Gastrocnemius medialis (tissue), 4 donors: ENCODE measurements around the gene S100A7. TPM values are rescaled to one million over a fixed set of nuclear protein-coding genes. Genes with fewer than 3 reads are reported as not detected.

ENCODE experiments used
- ATAC-seq, 2 donors: fragments of 150-250 bp; one replicate each; pipeline ENCODE4 v1.9.1; 2016
- DNase-seq, 2 donors: peaks; one replicate each; pipeline ENCODE4 v3.0.0-alpha.2; 2019
- H3K27ac ChIP-seq, 4 donors: fragments of 200-600 bp; sonication (generic); 1 replicate in 1 of 4; 2 replicates in 3 of 4; pipeline ENCODE4 v1.5.1; 2016 to 2018; ENCODE audit warnings: mild to moderate bottlenecking in 2 of 4, moderate library complexity in 1 of 4
- H3K27me3 ChIP-seq, 3 donors: fragments of 200-600 bp; sonication (generic) in 2 of 3; 1 replicate in 1 of 3; 2 replicates in 2 of 3; pipeline versions ENCODE4 v1.5.1 to v1.6.0; 2016 to 2019; ENCODE audit warnings: mild to moderate bottlenecking in 1 of 3, moderate library complexity in 1 of 3
- H3K36me3 ChIP-seq, 2 donors: fragments of 200-600 bp; sonication (generic) in 1 of 2; one replicate each; pipeline ENCODE4 v1.5.1; 2017 to 2018
- H3K4me1 ChIP-seq, 2 donors: fragments of 200-600 bp; sonication (generic) in 1 of 2; one replicate each; pipeline ENCODE4 v1.5.1; 2016 to 2017; ENCODE audit warnings: mild to moderate bottlenecking in 2 of 2
- H3K4me3 ChIP-seq, 4 donors: fragments of 200-600 bp; sonication (generic) in 3 of 4; 1 replicate in 1 of 4; 2 replicates in 3 of 4; pipeline ENCODE4 v1.5.1; 2016 to 2019; ENCODE audit warnings: mild to moderate bottlenecking in 2 of 4
- H3K9me3 ChIP-seq, 3 donors: fragments of 200-600 bp; sonication (generic) in 2 of 3; 1 replicate in 1 of 3; 2 replicates in 2 of 3; pipeline ENCODE4 v1.5.1; 2016 to 2019
- POLR2A ChIP-seq, 2 donors: fragments of 450-650 bp; IDR thresholded peaks; one replicate each; pipeline ENCODE4 v1.6.1; 2017; ENCODE audit warnings: antibody characterized with exemption in 2 of 2, mild to moderate bottlenecking in 2 of 2, moderate library complexity in 2 of 2
- in situ Hi-C, 4 donors: fragments of 200-750 bp; cut with MboI; loops; one replicate each; pipeline versions ENCODE4 v1.15.0 to v1.8.0; 2017; ENCODE audit warnings: low sequenced_read_pairs in 4 of 4
- intact Hi-C: fragments of 100-400 bp; cut with DNase I; formaldehyde crosslinking; loops from one replicate; pipeline ENCODE4 v1.15.1; 2023; ENCODE audit warnings: low total_unique reads
- total RNA-seq, 4 donors: library from RNA; depleted of rRNA; stranded (reverse); fragments of >200 nt; gene quantifications; one replicate each; pipeline versions ENCODE4 v1.1.0 to v1.2.3, GENCODE V29; 2016
- TF ChIP-seq, protein P1 (sequence below), 5 experiments: fragments of 450-650 bp in 3 of 5; fragments of 200-600 bp in 2 of 5; sonication (generic) in 2 of 5; IDR thresholded peaks in 4 of 5; conservative IDR thresholded peaks in 1 of 5; 1 replicate in 4 of 5; 2 replicates in 1 of 5; pipeline ENCODE4 v1.5.1; 2016 to 2019; ENCODE audit warnings: antibody characterized with exemption in 5 of 5, mild to moderate bottlenecking in 3 of 5, moderate library complexity in 3 of 5

The S100A7 gene
- total RNA-seq, 4 donors from 2014 or later = not detected

DNA sequence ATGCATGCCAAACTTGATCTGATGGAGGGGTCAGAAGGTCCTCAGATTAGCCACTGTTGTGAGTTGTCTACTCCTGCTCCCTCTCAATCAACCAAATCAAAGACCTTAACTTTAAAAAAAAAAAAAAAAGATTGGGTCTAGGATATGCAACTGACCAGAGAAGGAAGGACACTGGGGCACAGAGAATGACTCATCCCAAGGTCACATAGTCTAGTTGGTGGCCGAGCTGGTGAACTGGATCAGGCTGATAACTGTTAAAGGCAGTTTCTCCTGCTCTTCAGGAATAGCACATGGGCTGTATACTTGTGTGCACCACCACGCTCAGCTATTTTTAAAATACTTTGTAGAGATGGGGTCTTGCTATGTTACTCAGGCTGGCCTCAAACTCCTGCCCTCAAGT is 14.8 kb upstream of the S100A7 start:
- Histone ChIP-seq H3K27me3 (no peaks in the 10 kb centered on the region), H3K9me3 (no peaks in the 10 kb centered on the region), H3K27ac (no peak overlapping the region), H3K4me1 (no peaks in the 10 kb centered on the region), H3K36me3 (no peaks in the 10 kb centered on the region), H3K4me3 (no peak overlapping the region)
- DNase-seq = no peak
- intact Hi-C loops = no loop called here
- no peak for ATAC-seq
- in situ Hi-C loops = no loop called here
- TF ChIP-seq, protein P1, sequence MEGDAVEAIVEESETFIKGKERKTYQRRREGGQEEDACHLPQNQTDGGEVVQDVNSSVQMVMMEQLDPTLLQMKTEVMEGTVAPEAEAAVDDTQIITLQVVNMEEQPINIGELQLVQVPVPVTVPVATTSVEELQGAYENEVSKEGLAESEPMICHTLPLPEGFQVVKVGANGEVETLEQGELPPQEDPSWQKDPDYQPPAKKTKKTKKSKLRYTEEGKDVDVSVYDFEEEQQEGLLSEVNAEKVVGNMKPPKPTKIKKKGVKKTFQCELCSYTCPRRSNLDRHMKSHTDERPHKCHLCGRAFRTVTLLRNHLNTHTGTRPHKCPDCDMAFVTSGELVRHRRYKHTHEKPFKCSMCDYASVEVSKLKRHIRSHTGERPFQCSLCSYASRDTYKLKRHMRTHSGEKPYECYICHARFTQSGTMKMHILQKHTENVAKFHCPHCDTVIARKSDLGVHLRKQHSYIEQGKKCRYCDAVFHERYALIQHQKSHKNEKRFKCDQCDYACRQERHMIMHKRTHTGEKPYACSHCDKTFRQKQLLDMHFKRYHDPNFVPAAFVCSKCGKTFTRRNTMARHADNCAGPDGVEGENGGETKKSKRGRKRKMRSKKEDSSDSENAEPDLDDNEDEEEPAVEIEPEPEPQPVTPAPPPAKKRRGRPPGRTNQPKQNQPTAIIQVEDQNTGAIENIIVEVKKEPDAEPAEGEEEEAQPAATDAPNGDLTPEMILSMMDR (IDR thresholded peaks at IDR 0.05 in 4 of 5, conservative IDR thresholded peaks at IDR 0.05 in 1 of 5) = no peak
- no peak for TF ChIP-seq POLR2A (IDR thresholded peaks at IDR 0.05)

DNA sequence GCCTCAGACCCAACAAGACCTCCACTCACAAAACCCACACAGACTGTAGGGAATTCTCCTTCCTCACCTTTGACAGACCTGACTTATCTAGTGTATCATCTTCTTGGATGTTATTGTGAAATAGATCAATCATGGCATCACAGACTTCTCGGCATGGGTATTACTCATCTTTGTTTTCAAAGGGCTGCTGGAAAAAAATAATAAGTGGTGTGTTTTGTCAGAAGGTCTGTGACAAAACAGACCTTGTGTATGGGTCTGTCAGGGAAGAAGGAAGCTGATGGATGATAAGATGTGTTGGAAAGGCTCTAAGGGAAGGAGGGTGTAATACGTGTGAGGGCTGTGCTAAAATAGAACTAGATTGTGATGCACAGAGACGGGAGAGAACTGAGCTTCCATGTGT is 13.9 kb upstream of the S100A7 start:
- no peaks in the 10 kb centered on the region for H3K9me3 ChIP-seq
- no peaks in the 10 kb centered on the region for H3K4me1 ChIP-seq
- H3K4me3 ChIP-seq = no peak overlapping the region
- TF ChIP-seq, protein P1 (IDR thresholded peaks at IDR 0.05 in 4 of 5, conservative IDR thresholded peaks at IDR 0.05 in 1 of 5) = no peak
- no peak for TF ChIP-seq POLR2A (IDR thresholded peaks at IDR 0.05)
- H3K27ac ChIP-seq = no peak overlapping the region
- H3K36me3 ChIP-seq = no peaks in the 10 kb centered on the region
- H3K27me3 ChIP-seq = no peaks in the 10 kb centered on the region
- ATAC-seq (no peak), DNase-seq (no peak)
- intact Hi-C loops (no loop called here), in situ Hi-C loops (no loop called here)

- Histone ChIP-seq H3K36me3 (no peaks in the 10 kb centered on the region), H3K4me1 (peaks cover 4 to 6% of the 10 kb centered on the region in 2 donors), H3K9me3 (no peaks in the 10 kb centered on the region), H3K27me3 (no peaks in the 10 kb centered on the region), H3K4me3 (no peak overlapping the region), H3K27ac (no peak overlapping the region)
- in situ Hi-C loops = no loop called here
- DNase-seq (no peak), ATAC-seq (no peak)
- TF ChIP-seq, protein P1 (IDR thresholded peaks at IDR 0.05 in 4 of 5, conservative IDR thresholded peaks at IDR 0.05 in 1 of 5) = no peak
- TF ChIP-seq POLR2A (IDR thresholded peaks at IDR 0.05) = no peak
- intact Hi-C loops = no loop called here
These were observed 10.3 kb upstream of the S100A7 start for GRCh38 chr1:153470707-153471106.

DNA sequence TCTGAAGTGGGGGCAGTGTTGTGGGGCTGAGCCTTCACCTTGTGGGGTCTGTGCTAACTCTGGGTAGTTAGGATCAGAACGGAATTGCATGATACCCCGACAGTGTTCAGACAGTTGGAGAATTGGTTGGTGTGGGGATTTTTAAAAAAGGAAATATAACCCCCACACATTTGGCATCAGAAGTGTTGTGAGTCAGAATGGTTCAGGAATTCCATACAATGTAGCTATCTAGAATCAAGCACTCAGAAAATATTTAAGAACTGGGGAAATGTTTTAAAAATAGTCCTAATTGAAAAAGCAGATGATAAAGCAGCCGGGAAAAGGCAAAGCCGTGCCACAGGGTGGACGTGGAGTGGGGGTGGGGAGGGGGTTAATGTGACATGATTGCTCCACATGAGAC is 6.5 kb upstream of the S100A7 start:
- peaks cover 4 to 7% of the 10 kb centered on the region in 2 donors for H3K4me1 ChIP-seq
- DNase-seq (no peak), ATAC-seq (no peak)
- H3K27me3 ChIP-seq = peaks cover 0 to 4% (median 3%) of the 10 kb centered on the region in 3 donors
- in situ Hi-C loops (no loop called here), intact Hi-C loops (no loop called here)
- H3K9me3 ChIP-seq = no peaks in the 10 kb centered on the region
- no peak overlapping the region for H3K4me3 ChIP-seq
- TF ChIP-seq, protein P1 (IDR thresholded peaks at IDR 0.05 in 4 of 5, conservative IDR thresholded peaks at IDR 0.05 in 1 of 5) = no peak
- TF ChIP-seq POLR2A (IDR thresholded peaks at IDR 0.05) = no peak
- H3K27ac ChIP-seq = no peak overlapping the region
- H3K36me3 ChIP-seq = no peaks in the 10 kb centered on the region
